ENCODE data around the gene CCN2. TPM values are rescaled to one million over a fixed set of nuclear protein-coding genes. Genes with fewer than 3 reads are reported as not detected.

Gene CCN2
- total RNA-seq, 1 experiment from 2014 or later: 32.8 TPM

DNA sequence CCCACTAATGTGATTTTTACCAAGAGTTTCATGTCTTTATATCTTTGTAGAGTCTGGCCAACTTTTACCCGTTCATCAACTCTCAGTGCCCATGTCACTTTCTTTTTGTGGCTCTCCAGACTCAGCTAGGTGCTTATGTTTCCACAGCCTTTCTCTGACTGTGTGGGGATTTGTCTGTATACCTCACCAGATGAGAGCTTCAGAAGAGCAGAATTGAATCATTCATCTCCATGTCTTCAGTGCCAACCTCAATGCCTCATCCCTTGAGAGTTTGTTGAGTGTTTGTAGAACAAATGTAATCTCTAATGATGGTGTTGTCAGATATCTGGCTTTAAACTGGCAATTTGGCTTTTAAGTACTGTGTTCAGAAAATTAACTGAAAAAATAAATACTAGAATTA lies 16.8 kb upstream of the CCN2 start:
- DNase-seq (ENCODE audit: low spot score): no peak

DNA sequence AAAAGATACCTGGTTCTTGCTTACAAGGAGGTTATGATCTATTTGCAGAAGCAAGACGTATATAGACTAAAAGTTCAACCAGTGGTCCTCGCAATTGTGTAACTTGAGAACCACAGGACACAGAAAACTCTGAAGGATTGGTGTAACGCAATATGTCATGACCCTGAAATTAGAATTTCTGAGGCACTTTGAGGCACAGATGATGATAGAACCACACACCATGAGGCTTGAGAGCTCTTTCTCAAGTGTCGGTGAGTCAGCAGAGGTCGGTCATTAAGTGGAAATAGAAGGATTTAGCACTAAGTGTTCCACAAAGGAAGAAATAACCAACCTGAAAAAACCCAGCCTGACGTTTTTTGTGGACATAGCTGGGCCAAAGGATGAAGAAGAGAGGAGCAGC lies 15.3 kb upstream of the CCN2 start:
- no peak for DNase-seq (ENCODE audit: low spot score)

DNA sequence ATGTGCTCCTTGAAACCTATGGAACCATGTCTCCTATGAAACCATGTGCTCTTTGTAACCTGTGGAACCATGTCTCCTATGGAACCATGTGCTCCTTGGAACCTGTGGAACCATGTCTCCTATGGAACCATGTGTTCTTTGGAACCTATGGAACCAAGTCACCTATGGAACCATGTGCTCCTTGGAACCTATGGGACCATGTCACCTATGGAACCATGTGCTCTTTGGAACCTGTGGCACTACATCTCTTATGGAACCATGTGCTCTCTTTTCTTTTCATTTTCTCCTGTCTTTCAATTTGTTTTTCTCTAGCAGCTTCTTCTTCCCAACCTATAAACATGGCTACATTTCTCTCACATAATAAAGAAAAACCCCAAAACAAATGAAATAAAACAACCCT lies 11.9 kb upstream of the CCN2 start:
- DNase-seq (ENCODE audit: low spot score): no peak

DNA sequence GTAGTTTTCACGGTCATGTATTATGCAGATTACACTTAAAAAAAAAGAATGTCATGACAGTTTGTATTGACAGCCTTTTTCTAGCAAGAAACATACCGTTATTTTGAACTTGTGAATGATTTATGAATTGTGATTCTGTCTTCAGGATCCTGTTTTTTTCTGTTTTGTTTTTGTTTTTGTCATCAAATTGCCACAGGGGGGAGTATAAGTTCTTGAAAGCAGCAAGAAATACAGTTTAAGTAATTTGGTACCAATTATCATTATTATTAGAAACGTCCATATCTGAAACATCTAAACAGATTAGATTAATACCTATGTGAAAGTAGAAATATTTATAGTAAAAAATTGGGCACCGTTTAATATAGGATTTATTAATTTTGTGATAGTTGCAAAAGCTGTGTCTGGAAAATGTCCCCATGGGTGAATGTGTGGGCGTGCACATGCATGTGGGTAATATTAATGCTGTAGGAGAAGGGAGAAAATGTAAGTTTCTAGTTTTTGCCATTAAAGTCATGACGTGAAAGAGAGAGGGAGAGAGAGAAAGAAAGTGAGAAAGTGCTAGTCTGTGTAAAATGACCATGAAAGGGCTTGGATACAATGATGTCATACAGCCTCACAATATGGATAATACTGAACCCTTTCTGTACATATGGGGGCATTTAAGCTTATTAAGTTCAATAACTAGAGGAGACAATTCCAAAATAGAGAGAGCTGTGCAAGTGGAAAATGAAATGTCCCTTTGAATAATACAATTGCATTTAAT lies 9.4 kb upstream of the CCN2 start:
- no peak for DNase-seq (ENCODE audit: low spot score)

DNA sequence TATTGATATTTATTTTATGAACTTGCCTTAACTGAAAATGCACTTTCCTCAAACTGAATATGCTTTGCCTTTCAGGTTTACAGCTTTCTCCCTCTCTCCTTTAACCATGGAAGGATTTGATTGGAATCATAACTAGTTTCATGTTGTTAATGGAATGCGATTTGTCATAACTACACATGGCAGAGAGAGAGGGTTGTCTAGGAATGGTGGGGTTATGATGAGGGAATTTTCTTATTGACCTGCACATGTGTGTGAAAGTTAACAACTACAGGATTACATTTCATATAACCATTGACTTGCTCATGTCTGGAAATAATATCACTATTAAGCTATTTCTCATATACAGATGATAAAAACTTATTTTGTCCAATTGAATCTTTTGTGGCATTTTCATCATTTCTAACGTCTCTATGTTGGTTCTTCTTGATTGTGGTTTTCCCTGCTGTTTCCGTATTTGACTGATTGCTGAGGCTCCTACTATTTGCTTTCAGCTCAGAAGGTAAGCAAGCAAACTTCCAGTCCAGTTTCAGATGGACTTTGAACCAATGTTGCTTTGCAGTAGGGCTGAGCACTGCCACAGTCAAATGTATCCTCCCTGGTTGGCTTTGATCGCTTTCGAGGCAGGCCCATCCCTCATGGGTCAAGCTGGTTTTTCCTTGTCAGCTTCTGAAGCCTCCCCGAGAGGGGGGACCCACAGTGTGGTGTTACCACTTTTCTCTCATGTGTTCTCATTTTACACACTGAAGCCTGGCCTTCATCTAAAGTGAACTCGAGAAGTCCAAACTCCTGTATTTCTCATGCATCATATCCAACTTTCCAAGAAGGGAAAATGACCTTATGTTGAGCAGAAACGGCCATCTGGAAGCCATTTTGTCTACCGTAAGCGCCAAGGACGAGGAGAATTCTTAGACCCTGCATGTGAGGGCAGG lies 7.6 kb upstream of the CCN2 start:
- DNase-seq (ENCODE audit: low spot score): peak; percentile 85

DNA sequence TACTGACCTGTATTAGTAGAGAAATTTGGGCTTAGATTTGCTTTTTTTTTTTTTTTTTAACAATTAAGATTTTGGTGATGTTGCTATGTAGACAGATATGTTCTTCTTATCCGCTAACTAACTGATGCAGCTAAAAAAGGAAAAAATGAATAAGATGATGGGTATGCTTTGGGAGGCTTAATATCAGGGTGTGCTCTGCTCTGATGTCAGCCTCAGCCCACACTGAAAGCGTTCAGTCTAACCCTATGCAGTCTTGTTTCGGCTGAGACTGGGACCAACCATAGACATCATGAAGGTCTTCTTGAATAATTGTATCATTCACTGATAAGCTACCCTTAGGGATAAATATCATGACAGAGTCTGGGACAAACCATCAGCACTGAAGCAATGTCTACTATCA lies 6.9 kb upstream of the CCN2 start:
- no peak for DNase-seq (ENCODE audit: low spot score)

DNA sequence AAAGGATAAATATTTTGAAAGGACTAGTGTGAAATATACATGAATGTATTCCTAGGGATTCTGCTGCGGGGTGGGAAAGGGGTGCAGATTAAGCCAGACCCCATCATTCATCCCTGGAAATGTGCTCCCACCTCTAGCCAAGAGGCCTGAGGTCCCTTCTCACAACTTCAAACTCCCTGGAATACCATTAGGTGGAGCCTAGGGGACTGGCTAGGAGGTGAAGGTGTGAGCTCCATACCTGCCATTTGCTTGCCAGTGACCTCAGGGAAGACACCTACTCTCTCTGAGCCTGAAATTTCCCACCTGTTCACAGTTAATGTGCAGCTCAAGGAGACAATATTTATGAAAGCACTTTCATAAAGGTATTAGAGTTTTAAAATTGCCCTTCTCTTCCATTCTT lies 4.7 kb upstream of the CCN2 start:
- no peak for DNase-seq (ENCODE audit: low spot score)

DNA sequence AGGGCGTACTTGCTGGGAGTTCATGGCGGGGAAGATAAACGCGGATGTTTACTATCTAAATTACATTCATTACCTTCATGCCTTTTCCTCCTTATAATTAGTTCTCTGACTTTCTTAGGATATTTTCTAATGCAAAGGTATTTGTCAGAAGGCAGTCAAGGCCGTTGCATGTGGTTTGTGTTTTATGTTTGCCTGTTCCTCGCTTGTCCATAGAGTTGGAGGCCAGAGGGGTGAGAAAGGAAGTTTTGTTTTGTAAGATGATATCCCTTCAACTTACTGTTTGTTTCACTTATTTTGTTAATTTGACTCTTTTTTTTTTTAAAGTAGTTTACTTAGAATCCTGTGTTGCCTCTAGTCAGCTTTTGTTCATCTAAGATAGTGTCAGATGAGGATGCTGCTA lies 4.0 kb upstream of the CCN2 start:
- DNase-seq (ENCODE audit: low spot score): no peak

DNA sequence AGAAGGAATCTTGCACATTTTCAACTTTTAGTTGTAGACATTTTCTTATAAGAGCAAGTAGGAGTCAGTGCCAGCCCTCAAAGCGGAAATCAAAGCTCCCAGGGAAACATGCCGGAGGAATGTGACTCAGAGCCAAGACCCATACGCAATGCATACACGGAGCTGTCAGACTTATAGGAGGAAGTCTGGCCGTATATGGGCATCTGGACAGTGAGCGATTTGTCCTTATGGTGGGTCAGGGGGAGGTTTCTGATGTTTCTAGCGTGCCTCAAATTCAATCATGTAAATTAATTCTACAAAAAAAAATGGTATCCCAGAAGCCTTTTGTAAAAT lies 3.6 kb upstream of the CCN2 start:
- peak; percentile 92 for DNase-seq (ENCODE audit: low spot score)

DNA sequence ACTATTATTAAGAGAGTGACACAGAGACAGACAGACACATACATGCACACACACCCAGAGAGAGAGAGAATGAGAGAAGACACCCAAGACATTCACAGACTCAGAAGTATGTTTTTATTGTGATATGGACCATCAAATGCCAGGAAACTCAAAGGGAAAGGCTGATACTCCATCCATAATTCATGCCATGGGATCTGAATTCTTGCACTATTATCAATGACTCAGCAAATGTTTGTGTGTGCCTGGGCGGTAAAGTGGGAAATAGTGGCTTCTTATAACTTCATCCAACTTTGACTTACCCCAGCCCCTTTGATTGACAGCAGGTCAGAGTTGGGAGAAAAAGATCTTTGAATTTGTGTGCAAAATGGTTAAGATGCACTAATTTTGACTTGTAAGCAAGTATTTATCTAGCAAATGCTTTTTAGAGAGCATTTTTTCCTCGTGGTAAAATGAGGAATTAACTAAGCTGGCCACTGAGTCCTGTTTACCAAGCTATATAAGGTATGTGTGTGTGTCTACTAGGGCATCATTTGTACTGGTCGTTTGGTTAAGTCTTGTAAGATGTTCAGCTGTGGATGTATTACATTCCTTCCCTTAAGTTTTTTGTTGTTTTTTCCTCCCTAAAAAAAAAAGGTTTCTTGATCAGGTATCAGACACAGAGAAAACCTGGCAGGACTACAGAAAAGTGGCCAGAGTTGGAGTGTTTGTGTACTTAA lies 3.0 kb upstream of the CCN2 start:
- DNase-seq (ENCODE audit: low spot score): peak; percentile 6

DNA sequence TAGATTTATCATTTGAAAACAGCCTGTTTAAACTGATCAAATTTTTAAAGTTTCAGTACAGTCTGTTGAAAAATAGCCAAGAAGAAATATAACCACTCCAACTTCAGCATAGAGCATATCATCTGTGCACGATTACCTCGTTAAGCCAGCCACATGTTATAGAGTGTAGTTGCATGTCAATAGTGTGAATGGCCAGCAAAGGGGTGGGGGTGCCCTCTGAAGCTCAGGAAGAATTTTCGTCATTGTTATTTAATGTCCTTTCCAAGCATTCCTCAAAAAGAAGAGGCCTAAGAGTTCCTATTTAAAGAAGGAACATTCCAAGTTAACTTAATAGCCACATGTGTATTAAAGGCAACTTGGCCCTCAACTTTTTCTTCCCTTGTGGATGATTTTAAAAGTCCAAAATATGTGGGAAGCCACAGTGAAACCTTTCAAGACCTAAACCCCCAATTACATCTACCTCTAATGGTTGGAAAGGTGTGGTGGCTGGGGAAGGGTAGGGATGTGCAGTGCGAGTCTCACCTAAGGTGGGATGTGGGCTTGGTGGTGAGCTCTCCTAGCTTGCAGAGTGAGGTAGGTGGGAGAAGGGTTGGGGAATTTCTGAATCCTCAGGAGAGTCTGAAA lies 1.8 kb upstream of the CCN2 start:
- DNase-seq (ENCODE audit: low spot score): no peak

DNA sequence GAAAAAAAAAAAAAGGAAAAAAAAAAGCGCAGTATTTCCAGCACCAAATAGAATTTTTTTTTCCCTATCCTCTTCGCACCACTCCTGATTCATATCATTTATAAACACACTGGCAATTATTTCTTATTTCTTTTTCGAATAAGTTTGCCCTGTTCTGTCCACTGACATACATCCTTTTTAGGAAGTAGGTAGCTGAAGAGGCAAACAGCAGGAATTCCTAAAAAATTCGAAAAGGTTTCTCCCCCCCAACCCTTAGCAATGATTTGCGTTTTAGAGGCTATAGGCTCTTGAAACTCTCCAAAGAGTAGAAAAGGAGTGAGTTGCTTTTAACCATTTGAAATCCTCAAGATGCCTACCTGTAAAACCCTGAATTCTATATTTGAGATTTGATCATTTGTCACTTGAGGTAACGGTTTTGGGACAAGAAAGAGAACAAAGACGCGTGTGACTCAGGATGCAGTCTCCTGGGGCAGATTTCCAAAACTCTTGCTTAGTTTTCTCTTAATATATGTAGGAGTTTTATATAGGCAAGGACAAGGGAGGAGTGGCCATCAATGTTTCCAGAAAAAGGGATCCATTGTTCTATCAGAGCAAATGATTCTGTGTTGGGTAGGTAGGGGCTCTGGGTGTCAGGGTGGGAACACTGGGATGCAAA lies 531 bp upstream of the CCN2 start:
- no peak for DNase-seq (ENCODE audit: low spot score)

DNA sequence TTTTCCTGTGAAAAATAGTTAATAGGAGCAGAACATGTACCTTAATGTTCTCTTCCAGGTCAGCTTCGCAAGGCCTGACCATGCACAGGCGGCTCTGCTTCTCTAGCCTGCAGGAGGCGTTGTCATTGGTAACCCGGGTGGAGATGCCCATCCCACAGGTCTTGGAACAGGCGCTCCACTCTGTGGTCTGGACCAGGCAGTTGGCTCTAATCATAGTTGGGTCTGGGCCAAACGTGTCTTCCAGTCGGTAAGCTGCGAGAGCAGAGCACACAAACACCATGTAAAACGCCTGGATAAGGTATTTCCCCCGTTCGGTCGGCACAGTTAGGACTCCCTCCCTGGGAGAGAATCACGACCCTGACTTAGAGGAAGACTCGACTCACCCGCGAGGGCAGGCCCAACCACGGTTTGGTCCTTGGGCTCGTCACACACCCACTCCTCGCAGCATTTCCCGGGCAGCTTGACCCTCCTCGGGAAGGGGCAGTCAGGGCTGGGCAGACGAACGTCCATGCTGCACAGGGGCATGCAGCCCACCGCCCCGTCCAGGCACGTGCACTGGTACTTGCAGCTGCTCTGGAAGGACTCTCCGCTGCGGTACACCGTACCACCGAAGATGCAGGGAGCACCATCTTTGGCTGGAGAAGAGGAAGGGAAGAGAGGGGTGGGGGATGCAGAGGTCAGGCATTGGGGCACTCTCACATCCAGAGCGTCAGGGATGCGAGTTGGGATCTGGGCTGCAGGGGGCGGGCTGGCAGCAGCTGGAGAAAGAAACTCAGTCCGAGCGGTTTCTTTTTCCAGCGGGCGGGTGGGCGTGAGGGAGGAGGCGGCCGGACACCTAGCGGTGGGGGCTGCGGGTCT lies 1.0 kb downstream of the CCN2 start:
- peak; percentile 84 for DNase-seq (ENCODE audit: low spot score)

DNA sequence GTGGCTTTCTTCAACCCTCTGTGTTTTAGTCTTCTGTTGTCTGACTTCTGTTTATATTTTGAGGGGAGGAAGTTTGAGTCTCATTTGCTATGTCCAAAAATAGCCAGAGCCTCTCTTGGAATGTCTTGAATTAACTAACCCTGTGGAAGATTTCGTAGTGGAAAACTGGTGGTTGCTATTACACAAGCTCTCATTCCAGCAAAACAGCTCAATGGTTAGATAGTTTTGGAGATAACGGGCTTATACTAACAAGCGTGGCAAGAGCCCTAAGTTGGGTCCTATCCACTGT lies 1.6 kb downstream of the CCN2 start:
- no peak for DNase-seq (ENCODE audit: low spot score)

DNA sequence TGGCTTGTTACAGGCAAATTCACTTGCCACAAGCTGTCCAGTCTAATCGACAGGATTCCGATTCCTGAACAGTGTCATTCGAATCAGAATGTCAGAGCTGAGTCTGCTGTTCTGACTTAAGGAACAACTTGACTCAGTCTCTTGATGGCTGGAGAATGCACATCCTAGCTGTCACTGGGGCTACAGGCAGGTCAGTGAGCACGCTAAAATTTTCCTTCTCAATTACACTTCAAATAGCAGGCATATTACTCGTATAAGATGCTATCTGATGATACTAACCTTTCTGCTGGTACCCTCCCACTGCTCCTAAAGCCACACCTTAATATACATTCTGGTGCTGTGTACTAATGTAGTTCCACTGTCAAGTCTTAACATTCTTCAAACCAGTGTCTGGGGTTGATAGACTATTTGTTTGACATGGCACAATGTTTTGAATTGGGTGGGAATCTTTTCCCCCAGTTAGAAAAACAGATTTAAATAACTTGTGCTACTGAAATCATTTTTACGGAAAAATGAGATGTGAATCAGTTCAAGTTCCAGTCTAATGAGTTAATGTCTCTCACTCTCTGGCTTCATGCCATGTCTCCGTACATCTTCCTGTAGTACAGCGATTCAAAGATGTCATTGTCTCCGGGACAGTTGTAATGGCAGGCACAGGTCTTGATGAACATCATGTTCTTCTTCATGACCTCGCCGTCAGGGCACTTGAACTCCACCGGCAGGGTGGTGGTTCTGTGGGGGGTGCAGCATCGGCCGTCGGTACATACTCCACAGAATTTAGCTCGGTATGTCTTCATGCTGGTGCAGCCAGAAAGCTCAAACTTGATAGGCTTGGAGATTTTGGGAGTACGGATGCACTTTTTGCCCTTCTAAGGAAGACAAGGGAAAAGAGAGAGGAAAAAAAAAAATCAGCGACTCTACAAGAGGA lies 2.2 kb downstream of the CCN2 start:
- DNase-seq (ENCODE audit: low spot score): peak; percentile 24

DNA sequence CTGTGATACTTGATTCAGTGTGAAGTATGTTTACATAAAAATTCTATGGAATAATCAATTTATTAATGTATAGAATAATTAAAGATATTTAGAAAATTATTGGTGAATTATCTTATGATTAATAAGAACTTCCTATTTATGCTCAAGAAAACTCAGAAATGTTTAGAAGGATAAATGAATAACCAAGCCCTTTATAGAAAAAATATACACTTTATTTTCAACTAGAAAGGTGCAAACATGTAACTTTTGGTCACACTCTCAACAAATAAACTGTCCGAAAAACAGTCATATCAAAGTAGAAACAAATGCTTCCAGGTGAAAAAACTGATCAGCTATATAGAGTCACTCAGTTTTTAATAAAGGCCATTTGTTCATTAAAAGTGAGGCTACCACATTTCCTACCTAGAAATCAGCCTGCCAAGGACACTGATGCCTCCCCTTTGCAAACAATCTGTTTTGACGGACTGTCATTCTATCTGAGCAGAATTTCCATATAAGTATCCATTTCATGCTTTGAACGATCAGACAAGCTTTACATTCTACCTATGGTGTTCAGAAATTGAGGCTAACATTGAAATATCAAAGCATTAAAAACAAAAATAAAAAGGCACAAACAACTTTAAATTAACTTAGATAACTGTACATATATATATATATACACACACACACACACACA lies 3.0 kb downstream of the CCN2 start:
- no peak for DNase-seq (ENCODE audit: low spot score)

DNA sequence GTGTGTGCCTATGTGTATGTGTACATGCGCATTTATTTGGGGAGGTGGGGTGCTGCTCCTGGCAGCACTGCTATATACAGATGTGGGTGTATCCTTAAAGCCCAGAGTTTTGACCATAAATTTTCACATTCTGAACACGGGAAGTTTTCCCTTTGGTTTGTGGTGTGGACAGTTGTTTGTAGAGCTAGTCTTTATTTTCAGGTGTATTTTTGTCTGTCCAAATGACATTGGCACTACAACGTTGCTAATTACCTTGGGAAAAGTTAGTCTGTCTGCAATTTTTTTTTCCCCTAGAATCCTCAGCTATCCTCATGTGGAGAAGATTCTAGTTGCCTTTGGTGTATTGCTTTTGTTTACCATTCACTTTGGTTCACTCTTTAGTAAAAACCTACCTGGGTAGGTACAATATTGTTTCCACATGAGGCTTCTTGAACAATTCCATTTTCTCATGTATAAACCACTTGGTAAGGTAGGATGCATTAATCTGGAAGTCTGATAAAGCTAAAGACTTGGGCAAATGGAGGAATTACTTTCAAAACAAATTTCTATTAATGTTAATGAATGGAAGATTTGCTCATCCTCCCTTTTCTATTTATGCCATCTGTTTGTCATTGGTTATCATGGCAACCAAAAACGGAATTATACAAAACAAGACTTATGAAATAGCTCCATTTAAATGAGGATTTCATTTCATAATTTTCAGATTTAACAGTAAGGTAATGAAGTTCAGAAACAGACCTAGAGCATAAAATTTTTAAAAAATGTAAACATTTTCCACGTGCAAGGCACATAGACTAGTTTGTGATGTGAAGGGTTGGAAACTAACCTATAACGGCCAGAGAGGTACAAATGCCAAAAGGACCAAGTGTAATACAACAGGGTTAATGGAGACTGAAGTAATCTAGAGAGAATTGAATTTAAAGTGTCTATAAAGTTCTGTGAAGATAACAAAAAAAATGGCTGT lies 3.9 kb downstream of the CCN2 start:
- DNase-seq (ENCODE audit: low spot score): peak; percentile 48
